ENCODE measurements around the gene PCDHA6.
"Not testable (repeated sequence)": the region's sequence is repeated elsewhere in the genome, so short reads cannot be mapped to it uniquely, and the experiment has no call there.

Gene PCDHA6

DNA sequence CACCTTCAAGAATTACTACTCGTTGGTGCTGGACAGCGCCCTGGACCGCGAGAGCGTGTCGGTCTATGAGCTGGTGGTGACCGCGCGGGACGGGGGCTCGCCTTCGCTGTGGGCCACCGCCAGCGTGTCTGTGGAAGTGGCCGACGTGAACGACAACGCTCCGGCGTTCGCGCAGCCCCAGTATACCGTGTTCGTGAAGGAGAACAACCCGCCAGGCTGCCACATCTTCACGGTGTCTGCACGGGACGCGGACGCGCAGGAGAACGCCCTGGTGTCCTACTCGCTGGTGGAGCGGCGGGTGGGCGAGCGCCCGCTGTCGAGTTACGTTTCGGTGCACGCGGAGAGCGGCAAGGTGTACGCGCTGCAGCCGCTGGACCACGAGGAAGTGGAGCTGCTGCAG is 4.8 kb upstream of the PCDHA6 start:
- DNase-seq = not testable (repeated sequence)

DNA sequence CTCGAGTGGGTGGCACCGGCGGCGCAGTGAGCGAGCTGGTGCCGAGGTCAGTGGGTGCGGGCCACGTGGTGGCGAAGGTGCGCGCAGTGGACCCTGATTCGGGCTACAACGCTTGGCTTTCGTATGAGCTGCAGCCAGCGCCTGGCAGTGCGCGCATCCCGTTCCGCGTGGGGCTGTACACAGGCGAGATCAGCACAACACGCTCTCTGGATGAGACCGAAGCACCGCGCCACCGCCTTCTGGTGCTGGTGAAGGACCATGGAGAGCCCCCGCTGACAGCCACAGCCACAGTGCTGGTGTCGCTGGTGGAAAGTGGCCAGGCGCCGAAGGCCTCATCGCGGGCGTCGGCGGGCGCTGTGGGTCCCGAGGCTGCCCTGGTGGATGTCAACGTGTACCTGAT is 4.3 kb upstream of the PCDHA6 start:
- DNase-seq = no peak

DNA sequence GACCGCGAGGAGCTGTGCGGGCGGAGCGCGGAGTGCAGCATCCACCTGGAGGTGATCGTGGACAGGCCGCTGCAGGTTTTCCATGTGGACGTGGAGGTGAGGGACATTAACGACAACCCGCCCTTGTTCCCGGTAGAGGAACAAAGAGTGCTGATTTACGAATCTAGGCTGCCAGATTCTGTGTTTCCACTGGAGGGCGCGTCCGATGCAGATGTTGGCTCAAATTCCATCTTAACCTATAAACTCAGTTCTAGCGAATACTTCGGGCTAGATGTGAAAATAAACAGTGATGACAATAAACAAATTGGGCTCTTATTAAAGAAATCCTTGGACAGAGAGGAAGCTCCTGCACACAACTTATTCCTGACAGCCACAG is 590 bp downstream of the PCDHA6 start:
- no peak for DNase-seq

DNA sequence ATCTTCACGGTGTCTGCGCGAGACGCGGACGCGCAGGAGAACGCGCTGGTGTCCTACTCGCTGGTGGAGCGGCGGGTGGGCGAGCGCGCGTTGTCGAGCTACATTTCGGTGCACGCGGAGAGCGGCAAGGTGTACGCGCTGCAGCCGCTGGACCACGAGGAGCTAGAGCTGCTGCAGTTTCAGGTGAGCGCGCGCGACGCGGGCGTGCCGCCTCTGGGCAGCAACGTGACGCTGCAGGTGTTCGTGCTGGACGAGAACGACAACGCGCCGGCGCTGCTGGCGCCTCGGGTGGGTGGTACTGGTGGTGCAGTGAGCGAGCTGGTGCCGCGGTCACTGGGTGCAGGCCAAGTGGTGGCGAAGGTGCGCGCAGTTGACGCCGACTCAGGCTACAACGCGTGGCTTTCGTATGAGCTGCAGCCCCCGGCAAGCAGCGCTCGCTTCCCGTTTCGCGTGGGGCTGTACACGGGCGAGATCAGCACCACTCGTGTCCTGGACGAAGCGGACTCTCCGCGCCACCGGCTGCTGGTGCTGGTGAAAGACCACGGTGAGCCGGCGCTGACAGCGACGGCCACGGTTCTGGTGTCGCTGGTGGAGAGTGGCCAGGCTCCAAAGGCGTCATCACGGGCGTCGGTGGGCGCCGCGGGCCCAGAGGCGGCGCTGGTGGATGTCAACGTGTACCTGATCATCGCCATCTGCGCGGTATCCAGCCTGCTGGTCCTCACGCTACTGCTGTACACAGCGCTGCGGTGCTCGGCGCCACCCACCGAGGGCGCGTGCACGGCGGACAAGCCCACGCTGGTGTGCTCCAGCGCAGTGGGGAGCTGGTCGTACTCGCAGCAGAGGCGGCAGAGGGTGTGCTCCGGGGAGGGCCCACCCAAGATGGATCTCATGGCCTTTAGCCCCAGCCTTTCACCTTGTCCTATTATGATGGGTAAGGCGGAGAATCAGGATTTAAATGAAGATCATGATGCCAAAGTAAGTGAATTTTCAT is 2.0 kb downstream of the PCDHA6 start:
- DNase-seq = not testable (repeated sequence)

DNA sequence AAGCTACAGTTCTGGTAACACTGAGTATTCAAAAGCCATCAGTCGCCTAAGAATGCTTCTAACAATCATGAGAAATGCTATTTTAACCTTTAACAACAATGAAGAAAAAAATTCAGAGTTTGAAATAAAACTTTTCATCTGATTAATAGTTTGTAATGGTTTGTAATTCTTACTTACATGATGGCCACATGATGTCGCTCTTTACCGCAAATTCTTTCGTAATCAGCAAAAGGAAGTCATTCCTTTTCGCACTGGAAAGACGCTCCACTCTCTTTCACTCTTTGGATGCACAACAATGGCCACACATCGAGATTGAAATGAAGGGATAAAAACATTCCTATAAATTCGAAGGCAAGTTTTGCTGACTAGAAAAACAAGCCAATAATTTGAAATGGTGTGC is 6.2 kb downstream of the PCDHA6 start, which contains the start of gene PCDHA7:
Gene PCDHA7 (plus strand): TSS at position 277 of the 400 bp plus-strand sequence. CDS start 115 bp downstream, at position 392.
- DNase-seq = no peak

DNA sequence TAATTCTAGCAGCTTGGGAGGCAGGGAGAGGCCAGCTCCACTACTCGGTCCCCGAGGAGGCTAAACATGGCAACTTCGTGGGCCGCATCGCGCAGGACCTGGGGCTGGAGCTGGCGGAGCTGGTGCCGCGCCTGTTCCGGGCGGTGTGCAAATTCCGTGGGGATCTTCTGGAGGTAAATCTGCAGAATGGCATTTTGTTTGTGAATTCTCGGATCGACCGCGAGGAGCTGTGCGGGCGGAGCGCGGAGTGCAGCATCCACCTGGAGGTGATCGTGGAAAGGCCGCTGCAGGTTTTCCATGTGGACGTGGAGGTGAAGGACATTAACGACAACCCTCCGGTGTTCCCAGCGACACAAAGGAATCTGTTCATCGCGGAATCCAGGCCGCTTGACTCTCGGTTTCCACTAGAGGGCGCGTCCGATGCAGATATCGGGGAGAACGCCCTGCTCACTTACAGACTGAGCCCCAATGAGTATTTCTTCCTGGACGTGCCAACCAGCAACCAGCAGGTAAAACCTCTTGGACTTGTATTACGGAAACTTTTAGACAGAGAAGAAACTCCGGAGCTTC is 6.8 kb downstream of the PCDHA6 start:
- not testable (repeated sequence) for DNase-seq

DNA sequence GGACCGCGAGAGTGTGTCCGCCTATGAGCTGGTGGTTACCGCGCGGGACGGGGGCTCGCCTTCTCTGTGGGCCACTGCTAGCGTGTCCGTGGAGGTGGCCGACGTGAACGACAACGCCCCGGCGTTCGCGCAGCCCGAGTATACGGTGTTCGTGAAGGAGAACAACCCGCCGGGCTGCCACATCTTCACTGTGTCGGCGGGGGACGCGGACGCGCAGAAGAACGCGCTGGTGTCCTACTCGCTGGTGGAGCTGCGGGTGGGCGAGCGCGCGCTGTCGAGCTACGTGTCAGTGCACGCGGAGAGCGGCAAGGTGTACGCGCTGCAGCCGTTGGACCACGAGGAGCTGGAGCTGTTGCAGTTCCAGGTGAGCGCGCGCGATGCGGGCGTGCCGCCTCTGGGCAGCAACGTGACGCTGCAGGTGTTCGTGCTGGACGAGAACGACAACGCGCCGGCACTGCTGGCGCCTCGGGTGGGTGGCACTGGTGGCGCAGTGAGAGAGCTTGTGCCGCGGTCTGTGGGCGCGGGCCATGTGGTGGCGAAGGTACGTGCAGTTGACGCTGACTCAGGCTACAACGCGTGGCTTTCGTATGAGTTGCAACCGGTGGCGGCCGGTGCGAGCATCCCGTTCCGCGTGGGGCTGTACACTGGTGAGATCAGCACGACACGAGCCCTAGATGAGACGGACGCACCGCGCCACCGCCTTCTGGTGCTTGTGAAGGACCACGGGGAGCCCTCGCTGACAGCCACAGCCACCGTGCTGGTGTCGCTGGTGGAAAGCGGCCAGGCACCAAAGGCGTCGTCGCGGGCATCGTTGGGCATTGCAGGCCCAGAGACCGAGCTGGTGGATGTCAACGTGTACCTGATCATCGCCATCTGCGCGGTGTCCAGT is 8.1 kb downstream of the PCDHA6 start:
- no peak for DNase-seq

DNA sequence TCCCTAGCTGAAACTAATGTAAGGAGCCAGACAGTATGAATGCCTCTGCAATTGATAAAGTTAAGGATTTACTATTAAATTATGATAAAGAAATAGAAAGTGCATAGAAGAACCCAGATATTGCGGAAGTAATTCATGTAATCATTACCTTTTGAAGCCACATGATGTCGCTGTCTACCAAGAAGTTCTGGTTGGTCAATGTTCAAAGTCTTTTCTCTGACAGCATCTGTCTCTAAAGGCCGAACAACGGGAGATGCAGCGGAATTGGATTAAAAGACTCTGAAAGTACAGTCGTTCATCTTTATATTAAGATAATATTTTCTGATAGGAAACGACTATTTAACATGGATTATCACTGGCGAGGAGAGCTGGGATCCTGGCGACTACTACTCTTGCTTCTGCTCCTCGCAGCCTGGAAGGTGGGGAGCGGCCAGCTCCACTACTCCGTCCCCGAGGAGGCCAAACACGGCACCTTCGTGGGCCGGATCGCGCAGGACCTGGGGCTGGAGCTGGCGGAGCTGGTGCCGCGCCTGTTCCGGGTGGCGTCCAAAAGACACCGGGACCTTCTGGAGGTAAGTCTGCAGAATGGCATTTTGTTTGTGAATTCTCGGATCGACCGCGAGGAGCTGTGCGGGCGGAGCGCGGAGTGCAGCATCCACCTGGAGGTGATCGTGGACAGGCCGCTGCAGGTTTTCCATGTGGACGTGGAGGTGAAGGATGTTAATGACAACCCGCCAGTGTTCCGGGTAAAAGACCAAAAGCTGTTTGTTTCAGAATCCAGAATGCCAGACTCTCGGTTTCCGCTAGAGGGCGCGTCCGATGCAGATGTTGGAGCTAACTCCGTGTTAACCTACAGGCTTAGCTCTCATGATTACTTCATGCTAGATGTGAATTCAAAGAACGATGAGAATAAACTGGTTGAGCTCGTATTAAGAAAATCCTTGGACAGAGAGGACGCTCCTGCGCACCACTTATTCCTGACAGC is 13.5 kb downstream of the PCDHA6 start, which contains the start of gene PCDHA8:
Gene PCDHA8 (plus strand): TSS at position 210 of the 985 bp plus-strand sequence. CDS start 135 bp downstream, at position 345.
- DNase-seq = peak; percentile 23

DNA sequence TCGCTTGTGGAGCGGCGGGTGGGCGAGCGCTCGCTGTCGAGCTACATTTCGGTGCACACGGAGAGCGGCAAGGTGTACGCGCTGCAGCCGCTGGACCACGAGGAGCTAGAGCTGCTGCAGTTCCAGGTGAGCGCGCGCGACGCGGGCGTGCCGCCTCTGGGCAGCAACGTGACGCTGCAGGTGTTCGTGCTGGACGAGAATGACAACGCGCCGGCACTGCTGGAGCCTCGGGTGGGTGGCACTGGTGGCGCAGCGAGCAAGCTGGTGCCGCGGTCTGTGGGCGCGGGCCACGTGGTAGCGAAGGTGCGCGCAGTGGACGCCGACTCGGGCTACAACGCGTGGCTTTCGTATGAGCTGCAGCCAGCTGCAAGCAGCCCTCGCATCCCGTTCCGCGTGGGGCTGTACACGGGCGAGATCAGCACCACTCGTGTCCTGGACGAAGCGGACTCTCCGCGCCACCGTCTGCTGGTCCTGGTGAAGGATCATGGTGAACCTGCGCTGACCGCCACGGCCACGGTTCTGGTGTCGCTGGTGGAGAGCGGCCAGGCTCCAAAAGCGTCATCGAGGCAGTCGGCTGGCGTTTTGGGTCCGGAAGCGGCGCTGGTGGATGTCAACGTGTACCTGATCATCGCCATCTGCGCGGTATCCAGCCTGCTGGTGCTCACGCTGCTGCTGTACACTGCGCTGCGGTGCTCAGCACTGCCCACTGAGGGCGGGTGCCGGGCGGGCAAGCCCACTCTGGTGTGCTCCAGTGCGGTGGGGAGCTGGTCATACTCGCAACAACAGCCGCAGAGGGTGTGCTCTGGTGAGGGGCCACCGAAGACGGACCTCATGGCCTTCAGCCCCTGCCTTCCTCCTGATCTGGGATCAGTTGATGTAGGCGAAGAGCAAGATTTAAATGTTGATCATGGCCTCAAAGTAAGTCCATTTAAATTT is 15.3 kb downstream of the PCDHA6 start:
- no peak for DNase-seq

DNA sequence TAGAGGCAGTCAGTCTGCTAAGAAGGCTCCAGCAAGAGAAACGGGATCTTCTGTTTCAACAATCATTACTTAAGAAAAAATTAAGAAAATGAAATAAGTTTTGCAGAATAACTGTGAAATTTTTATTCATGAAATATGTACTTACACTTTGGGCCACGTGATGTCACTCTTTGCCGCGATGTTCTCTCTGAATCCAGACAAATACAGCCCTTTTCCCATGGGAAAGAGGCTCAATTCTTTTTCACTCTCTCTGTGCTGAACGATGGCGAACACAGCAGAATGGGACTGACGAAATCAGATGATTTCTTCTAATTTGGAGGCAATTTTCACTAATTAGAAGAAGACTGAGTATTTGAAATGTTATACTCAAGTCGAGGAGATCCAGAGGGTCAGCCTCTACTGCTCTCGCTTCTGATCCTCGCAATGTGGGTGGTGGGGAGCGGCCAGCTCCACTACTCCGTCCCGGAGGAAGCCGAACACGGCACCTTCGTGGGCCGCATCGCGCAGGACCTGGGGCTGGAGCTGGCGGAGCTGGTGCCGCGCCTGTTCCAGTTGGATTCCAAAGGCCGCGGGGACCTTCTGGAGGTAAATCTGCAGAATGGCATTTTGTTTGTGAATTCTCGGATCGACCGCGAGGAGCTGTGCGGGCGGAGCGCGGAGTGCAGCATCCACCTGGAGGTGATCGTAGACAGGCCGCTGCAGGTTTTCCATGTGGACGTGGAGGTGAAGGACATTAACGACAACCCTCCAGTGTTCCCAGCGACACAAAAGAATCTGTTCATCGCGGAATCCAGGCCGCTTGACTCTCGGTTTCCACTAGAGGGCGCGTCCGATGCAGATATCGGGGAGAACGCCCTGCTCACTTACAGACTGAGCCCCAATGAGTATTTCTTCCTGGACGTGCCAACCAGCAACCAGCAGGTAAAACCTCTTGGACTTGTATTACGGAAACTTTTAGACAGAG is 20.7 kb downstream of the PCDHA6 start, which contains the start of gene PCDHA9:
Gene PCDHA9 (plus strand): TSS at position 244 of the 964 bp plus-strand sequence. CDS start 114 bp downstream, at position 358.
- not testable (repeated sequence) for DNase-seq

DNA sequence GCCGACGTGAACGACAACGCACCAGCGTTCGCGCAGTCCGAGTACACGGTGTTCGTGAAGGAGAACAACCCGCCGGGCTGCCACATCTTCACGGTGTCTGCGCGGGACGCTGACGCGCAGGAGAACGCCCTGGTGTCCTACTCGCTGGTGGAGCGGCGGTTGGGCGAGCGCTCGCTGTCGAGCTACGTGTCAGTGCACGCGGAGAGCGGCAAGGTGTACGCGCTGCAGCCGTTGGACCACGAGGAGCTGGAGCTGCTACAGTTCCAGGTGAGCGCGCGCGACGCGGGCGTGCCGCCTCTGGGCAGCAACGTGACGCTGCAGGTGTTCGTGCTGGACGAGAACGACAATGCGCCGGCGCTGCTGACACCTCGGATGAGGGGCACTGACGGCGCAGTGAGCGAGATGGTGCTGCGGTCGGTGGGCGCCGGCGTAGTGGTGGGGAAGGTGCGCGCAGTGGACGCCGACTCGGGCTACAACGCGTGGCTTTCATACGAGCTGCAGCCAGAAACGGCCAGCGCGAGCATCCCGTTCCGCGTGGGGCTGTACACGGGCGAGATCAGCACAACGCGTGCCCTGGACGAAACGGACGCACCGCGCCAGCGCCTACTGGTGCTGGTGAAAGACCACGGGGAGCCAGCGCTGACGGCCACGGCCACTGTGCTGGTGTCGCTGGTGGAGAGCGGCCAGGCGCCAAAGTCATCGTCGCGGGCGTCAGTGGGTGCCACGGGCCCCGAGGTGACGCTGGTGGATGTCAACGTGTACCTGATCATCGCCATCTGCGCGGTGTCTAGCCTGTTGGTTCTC is 22.3 kb downstream of the PCDHA6 start:
- DNase-seq = not testable (repeated sequence)

DNA sequence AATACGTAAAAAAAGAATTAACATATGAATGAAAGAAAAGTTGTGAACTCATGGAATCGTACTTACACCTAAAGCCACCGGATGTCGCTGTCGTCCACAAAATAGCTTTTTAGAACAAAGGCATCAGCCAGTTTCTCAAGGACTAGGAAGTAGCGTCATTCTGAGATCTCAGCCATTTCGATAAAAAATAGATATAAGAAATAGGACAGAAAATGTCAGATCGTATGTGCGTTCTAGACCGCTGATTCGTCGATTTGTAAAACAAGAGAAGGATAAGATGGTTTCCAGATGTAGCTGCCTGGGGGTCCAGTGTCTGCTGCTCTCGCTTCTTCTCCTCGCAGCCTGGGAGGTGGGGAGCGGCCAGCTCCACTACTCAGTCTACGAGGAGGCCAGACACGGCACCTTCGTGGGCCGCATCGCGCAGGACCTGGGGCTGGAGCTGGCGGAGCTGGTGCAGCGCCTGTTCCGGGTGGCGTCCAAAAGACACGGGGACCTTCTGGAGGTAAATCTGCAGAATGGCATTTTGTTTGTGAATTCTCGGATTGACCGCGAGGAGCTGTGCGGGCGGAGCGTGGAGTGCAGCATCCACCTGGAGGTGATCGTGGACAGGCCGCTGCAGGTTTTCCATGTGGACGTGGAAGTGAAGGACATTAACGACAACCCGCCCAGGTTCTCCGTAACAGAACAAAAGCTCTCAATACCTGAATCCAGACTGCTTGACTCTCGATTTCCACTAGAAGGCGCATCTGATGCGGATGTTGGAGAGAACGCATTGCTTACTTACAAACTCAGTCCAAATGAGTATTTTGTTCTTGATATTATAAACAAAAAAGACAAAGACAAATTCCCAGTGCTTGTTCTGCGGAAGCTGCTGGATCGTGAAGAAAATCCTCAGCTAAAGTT is 28.3 kb downstream of the PCDHA6 start, which contains the start of gene PCDHA10:
Gene PCDHA10 (plus strand): TSS at position 126 of the 903 bp plus-strand sequence. CDS start 152 bp downstream, at position 278.
- no peak for DNase-seq

DNA sequence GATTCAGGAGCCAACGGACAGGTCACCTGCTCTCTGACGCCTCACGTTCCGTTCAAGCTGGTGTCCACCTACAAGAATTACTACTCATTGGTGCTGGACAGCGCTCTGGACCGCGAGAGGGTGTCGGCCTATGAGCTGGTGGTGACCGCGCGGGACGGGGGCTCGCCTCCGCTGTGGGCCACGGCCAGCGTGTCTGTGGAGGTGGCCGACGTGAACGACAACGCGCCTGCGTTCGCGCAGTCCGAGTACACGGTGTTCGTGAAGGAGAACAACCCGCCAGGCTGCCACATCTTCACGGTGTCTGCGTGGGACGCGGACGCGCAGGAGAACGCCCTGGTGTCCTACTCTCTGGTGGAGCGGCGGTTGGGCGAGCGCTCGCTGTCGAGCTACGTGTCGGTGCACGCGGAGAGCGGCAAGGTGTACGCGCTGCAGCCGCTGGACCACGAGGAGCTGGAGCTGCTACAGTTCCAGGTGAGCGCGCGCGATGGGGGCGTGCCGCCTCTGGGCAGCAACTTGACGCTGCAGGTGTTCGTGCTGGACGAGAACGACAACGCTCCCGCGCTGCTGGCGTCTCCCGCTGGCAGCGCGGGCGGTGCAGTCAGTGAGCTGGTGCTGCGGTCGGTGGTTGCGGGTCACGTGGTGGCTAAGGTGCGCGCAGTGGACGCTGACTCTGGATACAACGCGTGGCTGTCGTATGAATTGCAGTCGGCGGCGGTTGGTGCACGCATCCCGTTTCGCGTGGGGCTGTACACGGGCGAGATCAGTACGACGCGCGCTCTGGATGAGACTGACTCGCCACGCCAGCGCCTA is 29.6 kb downstream of the PCDHA6 start:
- no peak for DNase-seq

DNA sequence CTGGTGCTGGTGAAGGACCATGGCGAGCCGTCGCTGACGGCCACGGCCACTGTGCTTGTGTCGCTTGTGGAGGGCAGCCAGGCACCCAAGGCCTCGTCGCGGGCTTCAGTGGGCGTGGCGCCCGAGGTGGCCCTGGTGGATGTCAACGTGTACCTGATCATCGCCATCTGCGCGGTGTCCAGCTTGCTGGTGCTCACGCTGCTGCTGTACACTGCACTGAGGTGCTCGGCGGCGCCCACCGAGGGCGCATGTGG is 30.2 kb downstream of the PCDHA6 start:
- DNase-seq = no peak

DNA sequence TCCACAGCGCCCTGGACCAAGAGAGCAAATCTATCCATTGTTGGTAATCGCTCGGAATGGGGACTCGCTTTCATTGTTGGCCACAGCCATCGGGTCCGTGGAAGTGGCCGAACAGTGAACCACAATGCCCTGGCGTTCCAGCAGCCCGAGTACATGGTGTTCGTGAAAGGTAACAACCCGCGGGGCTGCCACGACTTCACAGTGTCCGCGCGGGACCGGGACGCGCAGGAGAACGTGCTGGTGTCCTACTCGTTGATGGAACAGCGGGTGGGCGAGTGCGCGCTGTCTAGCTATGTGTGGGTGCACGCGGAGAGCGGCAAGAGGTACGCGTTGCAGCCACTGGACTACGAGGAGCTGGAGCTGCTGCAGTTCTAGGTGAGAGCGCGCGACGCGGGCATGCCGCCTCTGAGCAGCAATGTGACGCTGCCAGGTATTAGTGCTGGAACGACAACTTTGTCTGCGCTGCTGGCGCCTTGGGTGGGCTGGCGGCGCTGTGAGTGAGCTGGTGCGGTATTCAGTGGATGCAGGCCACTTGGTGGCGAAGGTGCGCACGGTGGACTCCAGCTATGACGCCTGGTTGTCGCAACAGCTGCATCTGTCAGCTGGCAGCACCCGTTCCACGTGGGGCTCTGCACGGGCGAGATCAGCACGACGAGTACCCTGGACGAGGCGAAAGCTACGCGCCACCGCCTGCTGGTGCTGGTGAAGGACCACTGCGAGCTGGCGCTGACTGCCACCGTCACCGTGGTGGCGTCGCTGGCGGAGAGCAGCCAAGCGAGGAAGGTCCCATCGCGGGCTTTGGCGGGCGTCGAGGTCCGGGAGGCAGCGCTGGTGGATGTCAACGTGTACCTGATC is 34.9 kb downstream of the PCDHA6 start:
- DNase-seq = no peak
